ENCODE measurements around the gene SGMS1. TPM values are rescaled to one million over a fixed set of nuclear protein-coding genes. Genes with fewer than 3 reads are reported as not detected.

SGMS1 gene
- total RNA-seq, 1 donor from 2014 or later = 43.5 TPM

GRCh38 chr10:50613150-50613549, 10.6 kb downstream of the SGMS1 start:
- no peak for DNase-seq (ENCODE audit: low read depth)

DNA sequence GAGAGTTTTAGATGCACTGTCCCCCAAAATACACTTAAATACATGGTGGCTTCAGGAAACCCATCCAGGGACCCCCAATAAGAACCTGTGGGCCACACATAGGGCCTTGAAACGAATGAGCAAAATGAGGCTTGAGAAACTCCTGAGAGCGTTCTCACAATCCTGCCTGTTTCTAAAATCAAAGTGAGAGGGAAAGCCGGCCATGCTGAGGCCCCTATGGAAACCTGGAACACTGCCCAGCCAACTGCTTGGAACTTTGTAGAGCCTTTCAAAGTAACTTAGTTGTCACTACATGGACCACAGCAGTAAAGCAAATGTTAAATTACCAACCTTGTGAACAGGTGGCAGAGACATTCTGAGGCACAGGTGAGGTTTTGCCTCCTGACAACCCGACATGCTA, 13.4 kb downstream of the SGMS1 start:
- no peak for DNase-seq (ENCODE audit: low read depth)

DNA sequence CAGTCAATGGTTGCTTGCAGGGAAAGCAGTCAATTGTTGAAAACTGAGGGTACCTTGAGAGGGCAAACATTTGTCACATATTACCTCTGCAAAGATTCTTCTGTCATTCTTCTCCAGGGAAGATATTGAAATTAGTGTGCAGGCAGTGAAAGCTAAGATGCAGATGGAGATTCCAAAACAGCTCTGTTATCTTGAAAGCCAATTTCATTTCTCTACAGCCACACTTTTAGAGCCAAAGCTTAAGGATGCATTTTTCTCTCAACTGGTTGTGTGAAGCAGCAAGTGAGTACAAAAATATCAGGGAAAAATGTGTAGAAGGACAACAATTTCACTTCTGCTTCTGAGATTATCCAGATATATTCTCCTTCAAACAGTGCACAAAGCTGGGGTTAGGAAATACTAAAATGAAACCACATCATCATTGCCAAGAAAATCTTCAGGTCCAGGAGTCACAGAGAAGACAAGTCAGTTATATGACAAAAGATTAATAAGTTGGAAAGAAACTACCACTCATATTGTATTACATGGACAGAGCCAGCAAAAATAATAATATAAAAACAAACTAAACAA, 16.3 kb downstream of the SGMS1 start:
- no peak for DNase-seq (ENCODE audit: low read depth)

DNA sequence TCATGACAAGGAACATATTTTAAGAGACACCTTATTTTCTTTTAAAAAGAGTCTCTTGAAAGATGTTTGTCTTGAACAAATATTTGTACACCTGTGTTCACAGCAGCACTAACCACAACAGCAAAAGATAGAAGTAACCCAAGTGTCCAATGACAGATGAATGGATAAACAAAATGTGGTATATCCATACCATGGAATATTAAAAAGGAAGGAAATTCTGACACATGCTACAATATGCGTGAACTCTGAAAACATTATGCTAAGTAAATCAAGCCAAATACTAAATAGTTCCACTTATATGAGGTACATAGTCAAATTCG, 17.8 kb downstream of the SGMS1 start:
- no peak for DNase-seq (ENCODE audit: low read depth)

DNA sequence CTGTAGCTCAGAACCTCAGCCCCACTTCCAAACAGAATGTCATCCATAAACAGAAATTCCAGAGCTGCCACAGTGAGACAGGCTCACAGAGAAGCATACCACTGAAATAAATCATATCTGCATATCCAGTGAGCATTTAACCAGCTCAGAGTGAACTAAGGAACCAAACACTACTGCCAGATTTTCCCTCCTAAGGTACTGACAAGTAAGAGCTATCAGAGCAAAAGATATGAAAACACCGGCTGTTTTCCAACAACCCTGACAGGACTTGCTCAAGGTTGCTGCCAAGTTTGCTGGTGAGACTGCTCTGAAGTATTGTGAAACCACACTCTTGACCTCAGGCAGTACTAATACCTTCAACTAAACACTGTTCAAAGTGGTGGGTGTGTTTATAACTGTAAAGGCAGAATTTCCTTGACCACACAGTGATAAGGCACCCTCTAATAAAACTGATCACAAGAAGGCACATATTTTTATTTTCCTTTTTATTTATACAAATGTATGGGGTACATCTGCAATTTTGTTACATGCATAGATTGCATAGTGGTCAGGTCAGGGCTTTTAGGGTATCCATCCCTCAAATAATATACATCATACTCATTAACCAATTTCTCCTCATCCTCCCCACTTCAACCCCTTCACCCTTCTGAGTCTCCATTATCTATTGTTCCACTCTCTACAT, 18.3 kb downstream of the SGMS1 start:
- DNase-seq (ENCODE audit: low read depth) = peak; percentile 95

- no peak for DNase-seq (ENCODE audit: low read depth)
Observed at GRCh38 chr10:50604809-50605208, 18.9 kb downstream of the SGMS1 start.

DNA sequence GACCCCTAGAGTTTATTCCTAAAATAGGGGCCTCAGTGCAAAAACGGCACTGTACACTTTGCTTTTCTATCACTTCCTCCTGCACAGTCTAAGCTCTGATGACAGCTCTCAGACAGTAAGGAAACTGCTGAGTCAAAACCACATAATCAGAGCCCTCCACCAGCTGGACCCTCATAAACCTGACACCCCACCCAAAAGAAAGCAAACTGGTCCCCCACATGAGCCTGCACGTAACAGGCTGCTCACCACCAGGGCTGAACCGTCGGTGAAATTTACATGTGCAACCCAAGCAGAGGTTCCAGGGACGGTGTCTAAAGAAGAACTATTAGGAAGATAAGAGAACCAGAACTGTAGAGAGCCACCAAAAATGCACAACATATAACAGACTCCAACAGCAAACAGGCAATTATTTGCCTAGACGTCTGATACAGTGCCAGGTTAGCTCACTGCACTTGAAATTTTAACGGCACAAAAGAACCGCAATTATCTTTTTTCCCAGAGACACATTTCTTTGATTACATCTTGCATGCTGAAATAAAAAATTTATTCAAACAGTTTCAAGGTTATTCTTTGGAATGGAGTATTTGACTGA, 19.6 kb downstream of the SGMS1 start:
- DNase-seq (ENCODE audit: low read depth) = no peak

GRCh38 chr10:50603151-50603850, 20.5 kb downstream of the SGMS1 start:
- DNase-seq (ENCODE audit: low read depth) = no peak

GRCh38 chr10:50601974-50602373, 21.8 kb downstream of the SGMS1 start:
- no peak for DNase-seq (ENCODE audit: low read depth)

GRCh38 chr10:50600831-50601477, 22.8 kb downstream of the SGMS1 start:
- no peak for DNase-seq (ENCODE audit: low read depth)

DNA sequence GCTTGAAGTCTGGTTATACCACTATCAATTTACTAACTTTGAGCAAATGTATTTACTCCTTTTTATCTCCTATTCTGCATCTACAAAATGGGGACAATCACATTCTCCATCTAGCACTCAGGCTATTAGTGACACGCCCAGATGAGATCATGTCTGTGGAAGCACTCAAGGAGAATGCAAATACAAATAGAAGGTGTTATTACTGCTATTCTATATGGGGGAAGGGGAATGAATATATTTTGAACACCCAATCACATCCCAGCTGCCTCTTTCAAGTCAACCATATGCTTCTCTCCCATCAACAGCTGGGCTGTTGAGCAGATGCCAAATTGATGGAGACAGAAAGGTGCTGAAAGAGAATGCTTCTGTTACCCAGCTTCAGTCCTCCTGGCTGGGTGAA, 23.5 kb downstream of the SGMS1 start:
- no peak for DNase-seq (ENCODE audit: low read depth)

DNA sequence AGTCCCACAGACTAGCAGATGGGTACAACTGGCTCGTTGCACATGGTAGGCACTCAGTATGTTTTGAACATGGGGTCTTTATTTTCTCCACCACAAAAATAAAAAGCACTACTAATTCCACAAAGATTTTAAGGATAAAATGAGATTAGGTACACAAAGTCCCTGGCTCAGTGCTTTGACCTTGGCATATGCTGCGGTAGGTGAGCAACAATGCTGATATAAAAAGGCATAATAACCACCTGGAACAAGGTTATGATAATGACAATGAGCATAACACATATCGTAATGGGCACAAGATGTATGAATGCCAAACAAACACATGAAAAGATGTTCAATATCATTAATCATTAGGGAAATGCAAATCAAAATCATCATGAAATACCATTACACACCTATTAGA, 26.9 kb downstream of the SGMS1 start:
- no peak for DNase-seq (ENCODE audit: low read depth)

DNA sequence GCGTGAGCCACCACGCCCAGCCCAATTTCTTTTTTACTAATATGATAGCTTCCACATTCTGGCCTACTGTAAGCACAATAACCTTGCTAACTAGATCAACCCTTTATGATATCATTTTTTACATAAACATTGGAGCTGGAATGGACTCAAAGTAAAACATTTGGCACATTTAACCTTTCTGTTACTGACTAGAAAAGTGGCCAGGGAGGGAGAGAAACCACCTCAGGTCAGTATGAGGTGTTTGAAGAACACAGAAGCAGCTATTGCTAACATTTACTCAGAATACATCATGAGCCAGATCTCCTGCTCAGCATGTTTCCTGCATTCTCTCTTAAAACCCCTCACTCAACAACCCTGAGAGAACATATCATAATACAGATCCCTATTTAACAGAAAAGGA, 27.3 kb downstream of the SGMS1 start:
- DNase-seq (ENCODE audit: low read depth) = no peak

DNA sequence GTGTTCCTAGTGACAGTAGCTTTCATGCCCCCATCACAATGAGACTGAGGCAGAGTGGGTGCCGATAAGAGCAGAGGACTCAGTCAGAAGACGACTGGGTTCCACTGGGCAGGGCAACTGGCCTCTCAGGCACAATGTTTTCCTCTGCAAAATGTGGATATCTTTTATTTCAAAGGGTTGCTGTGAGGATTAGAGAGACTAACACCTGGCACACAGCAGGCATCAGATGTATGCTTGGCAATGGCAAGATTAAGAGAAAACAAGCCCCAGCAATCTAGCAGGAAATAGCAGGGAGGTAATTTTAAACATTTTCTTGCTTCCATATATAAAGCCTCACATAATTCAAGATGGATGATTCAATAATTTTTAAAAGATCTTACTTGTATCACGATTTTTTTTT, 28.0 kb downstream of the SGMS1 start:
- no peak for DNase-seq (ENCODE audit: low read depth)

DNA sequence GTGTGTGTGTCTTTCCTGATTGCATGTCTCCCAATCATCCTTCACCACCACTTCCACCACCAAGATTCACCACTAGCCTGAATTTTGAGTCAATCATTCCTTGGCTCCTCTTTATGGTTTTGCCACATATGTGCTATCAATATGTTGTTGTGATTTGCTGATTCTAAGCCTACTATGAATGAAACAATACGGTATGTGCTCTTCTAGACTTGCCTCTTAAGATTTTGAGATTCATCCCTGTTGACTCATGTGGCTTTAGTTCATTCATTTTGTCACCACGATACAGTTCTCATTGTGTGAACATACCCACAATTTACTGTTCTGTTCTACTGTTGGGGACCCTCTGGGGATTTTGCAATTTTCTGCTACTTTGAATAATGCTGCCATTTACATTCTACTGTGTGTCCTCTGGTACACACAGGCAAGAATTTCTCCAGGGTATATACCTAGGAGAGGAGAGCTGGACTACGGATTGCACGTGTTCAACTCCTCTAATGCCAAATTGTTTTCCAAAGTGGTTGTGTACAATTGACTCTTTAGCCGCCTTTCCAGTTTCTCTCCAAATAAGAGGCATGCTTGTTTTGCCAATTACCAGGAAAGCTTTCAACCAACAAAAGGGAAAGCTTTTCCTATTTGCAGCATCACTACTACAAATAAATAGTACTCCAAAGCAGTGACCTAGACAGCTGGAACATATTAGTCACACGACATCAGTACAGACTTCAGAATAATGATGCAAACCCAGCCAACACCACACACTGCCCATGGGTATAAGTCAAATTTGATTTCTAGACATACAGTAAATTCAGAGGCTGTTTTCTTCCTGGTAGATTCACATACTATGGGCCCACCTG, 30.0 kb downstream of the SGMS1 start:
- peak; percentile 73 for DNase-seq (ENCODE audit: low read depth)

DNA sequence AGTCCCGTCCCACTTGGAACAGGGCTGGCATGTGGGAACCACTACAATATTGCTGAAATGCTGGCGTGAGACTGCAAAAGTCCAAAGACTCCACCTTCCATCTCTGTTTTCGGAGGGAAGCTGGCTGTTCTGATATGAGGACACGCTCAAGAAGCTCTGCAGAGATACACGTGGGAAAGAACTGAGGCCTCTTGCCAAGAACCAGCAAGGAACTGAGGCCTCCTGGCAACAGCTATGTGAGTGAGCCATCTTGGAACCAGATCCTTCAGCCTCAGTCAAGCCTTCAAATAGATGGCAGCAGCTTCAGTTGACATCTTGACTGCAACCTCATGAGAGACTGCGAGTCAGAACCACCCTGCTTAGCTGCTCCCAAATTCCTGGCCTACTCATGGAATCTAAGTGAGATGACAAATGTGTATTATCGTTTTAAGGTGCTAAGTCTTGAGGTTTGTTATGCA, 30.8 kb downstream of the SGMS1 start:
- DNase-seq (ENCODE audit: low read depth) = no peak

GRCh38 chr10:50590935-50591334, 32.8 kb downstream of the SGMS1 start:
- no peak for DNase-seq (ENCODE audit: low read depth)

DNA sequence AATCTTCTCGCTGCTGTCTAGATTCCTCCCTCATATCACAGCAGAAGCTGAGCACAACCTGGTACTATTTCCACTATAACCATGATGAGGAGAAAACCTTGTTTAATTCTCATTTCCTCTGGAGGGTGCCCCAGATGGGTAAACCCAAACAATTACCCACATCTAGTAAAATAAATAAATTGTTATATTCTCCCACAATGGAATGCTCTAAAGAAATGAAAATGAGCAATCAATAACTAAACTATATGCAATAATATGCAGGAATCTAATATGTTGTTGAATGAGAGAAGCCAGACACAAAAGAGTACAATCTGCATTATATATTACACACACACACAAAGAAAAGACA, 37.0 kb downstream of the SGMS1 start:
- no peak for DNase-seq (ENCODE audit: low read depth)

GRCh38 chr10:50585921-50586739, 37.6 kb downstream of the SGMS1 start:
- DNase-seq (ENCODE audit: low read depth) = peak; percentile 41
